ENCODE measurements around the gene ZNF689. TPM values are rescaled to one million over a fixed set of nuclear protein-coding genes. Genes with fewer than 3 reads are reported as not detected.
"Not testable (repeated sequence)": the region's sequence is repeated elsewhere in the genome, so short reads cannot be mapped to it uniquely, and the experiment has no call there.

ZNF689 gene
- polyA plus RNA-seq, 1 donor = 14.0 TPM

DNA sequence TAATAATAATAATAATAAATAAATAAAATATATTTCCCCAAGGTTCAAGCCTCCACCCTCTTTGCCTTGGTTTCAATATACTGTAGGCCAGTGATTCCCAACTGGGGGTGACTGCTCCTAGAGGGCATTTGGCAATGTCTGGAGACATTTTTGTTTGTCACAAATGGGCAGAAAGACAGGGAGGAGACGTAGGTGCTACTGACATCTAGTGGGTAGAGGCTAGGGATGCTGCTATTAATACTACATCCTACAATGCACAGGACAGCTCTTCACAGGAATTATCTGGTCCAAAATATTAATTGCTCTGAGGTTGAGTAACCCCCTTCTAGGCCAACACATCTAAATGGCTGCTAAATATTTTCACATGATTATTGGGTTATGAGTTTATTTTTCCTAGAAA is 27.8 kb upstream of the ZNF689 start:
- DNase-seq = no peak

GRCh38 chr16:30637139-30637538 is 26.9 kb upstream of the ZNF689 start:
- not testable (repeated sequence) for DNase-seq

- DNase-seq = no peak
Measured at GRCh38 chr16:30636599-30636998, 26.4 kb upstream of the ZNF689 start.

DNA sequence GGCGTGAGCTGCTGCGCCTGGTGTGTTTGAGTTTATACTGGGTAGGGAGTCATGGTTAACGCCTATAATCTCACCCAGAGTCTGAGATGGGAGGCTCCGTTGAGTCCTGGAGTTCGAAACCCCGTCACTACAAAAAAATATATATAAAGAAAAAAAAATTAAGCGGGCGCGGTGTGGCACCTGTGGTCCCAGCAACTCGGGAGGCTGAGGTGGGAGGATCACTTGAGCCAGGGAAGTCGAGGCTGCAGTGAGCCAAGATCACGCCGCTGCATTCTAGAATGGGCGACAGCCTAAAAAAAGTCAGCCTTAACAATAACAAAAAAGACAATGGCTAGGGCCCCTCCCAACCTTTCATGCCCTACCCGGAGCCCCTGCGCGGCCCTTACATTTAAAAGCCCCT is 23.3 kb upstream of the ZNF689 start:
- DNase-seq = no peak

DNA sequence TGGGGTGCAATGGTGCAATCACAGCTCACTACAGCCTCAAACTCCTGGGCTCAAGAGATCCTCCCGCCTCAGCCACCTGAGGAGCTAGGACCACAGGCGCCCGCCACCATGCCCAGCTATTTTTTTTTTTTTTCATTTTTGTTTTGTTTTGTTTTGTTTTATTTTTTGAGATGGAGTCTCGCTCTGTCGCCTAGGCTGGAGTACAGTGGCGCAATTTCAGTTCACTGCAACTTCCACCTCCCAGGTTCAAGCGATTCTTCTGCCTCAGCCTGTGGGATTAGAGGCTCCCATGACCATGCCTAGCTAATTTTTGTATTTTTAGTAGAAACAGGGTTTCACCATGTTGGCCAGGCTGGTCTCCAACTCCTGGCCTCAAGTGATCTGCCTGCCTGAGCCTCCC is 22.3 kb upstream of the ZNF689 start:
- DNase-seq = not testable (repeated sequence)

- DNase-seq = peak; percentile 92
Measured at GRCh38 chr16:30628628-30629540, 18.7 kb upstream of the ZNF689 start.

DNA sequence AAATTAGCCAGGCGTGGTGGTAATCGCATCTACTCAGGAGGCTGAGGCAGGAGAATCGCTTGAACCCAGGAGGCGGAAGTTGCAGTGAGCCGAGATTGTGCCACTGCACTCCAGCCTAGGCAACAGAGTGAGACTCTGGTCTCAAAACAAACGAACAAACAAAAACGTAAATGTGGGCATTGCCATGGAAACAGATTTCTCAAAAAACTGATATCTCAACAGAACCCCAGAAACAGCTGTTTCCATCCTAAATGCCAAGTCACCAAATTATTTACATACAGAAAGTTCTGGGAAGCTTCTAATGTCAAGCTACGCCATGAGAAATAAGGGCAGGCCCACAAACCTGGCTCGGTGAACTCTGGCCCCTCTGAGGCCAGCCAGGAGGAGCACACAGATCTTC is 16.0 kb upstream of the ZNF689 start:
- no peak for DNase-seq

GRCh38 chr16:30623536-30624283 is 13.5 kb upstream of the ZNF689 start:
- no peak for DNase-seq

DNA sequence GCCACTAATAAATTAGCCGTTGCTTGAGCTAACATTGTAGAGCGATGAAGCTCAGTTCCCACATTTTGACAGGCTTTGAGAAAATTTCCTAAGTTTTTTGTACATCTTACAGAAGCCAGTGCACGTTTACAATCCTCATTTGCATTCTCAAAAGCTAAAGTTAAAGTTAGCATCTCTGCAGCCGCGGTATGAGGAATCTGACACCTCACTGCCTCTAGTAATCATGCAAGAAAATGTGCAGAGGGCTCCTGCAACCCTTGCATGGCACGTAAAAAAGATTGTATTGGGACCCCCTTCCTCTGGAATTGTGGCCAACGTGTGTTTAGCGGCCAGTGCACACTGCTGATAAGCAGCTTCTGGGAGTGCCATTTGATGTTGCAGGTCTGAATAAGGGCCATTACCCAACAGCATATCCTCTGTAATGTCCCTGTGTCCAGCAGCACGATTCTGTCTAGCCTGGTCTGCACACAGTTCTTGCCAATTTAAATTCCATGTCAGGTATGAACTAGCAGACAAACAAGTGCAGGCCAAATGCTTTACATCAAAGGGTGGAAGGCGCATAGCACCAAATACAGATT is 12.4 kb upstream of the ZNF689 start:
- DNase-seq = no peak

DNA sequence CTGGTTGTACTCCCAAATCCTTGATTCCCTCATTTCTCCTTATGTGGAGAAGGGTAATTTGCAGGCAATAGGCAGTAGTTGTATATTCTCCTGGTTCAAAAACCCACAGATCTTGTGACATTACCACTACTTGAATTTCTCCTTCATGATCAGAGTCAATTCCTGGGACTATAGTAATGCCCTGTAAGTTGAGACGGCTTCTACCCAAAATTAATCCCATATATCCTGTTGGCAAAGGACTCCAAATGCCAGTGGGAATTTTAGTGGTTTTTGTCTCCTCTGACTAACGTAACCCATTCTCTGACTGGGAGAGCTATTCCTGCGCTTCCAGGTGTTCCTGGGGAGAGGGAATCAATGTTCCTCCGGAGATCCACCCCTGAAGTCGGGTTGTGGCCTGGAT is 11.6 kb upstream of the ZNF689 start:
- DNase-seq = no peak

- no peak for DNase-seq
Measured at GRCh38 chr16:30620169-30620568, 10.0 kb upstream of the ZNF689 start.

DNA sequence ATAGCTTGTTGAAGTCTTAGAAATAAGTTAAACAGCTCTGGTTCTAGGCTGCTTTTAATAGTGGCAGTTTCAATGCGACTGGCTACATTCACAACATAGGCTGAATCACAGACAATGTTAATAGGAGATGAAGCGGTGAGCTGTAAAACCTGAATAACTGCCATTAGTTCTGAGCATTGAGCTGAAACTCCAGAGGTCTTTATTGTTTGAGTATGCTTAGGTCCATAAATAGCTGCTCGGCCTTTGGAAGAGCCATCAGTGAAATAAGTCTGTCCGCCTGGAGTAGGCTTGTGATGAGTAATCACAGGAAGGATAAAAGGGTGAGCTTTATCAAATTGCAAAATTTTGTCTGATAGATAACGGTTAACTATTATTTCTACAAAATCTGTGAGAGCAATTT is 9.4 kb upstream of the ZNF689 start:
- DNase-seq = no peak

GRCh38 chr16:30619202-30619601 is 9.0 kb upstream of the ZNF689 start:
- DNase-seq = no peak

DNA sequence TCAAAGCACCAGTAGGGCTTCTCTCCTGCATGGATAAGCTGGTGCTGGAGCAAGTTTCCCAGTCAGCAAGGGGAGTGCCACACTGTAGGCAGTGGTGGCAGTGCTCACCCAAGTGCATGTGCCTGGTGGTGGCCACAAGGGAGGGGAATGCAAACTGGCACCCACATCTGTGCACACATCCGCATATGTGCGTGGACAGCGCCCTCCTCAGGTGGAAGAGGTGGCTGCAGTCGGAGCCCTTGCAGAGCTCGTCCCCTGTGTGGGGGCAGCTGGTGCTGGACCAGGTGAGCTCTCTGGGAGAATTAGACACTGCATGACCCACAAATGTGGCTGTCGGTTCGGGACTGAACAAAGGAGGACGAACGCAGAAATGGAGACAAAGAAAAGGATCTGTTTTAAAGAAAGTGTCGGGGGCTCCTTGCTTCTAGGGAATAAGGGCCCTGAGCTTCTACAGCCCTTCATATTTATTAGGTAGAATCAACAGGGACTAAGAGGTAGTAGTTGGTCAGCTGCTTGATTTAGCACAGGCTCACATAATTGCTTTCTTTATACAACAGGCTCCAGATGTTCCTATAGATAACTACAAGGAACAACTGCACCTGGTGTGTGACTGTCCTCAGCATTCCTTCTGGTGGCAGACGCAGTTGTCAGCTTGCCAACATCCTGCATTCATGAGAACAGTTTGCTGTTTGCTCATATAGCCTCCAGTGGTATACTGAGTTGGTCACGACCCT is 5.3 kb upstream of the ZNF689 start:
- no peak for DNase-seq

DNA sequence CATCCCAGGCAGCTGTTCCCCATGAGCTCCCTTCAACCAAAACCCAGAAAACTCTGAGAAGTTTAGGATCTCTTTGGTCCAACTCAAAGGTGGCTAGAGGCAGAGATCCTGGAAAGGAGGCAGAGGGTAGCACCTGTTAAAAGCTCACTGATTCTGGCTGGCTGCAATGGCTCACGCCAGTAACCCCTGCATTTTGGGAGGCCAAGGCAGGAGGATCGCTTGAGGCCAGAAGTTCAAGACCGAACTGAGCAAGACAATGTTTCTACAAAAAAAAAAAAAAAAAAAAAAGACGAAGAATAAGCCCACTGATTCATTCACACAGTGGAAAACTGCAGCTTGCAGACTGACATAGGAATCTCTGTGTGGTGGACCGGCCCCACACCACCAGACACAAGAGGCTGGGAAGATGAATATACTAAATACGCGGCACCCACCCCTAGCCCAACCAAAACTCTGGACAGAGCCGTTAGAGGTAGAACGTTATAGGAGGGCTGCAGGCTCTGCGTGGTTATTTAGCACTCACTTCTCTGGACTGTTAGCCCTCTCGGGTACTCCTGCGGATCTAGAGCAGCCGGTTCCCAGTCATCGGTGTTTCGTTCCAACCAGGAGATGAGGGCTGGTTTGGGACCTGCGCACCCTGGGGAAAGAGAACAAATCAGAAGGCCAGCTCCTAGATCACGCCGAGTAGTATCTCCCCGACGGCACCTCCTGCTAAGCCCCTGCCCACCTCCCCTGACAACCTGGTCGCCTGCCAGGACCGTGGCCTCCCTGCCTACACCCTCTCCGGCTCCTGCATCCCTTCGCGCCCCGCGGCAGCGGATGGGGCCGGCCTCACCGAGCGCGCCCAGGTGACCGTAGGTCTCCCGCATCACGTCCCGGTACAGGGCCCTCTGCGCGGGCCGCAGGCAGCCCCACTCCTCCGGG is 925 bp downstream of the ZNF689 start:
- DNase-seq = no peak

- DNase-seq = no peak
Measured at GRCh38 chr16:30606004-30606403, 4.2 kb downstream of the ZNF689 start.

DNA sequence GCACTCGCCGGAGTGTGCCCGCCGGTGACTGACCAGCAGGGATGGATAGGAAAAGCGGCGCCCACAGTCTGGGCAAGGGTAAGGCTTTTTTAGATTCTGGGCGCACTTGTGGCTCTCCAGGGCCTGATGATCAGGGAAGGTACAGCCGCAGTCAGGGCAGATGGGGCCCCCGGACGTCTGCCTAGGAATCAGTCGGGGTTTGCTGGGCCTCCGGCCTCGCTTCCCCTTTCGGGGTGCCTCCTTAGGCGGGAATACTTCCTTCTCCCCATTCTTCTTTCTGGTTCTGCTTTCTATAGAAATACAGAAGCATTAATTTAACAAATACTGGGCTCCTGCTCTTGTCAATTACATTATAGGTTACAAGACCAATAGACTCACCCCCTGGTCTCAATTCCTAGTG is 5.0 kb downstream of the ZNF689 start:
- DNase-seq = no peak

DNA sequence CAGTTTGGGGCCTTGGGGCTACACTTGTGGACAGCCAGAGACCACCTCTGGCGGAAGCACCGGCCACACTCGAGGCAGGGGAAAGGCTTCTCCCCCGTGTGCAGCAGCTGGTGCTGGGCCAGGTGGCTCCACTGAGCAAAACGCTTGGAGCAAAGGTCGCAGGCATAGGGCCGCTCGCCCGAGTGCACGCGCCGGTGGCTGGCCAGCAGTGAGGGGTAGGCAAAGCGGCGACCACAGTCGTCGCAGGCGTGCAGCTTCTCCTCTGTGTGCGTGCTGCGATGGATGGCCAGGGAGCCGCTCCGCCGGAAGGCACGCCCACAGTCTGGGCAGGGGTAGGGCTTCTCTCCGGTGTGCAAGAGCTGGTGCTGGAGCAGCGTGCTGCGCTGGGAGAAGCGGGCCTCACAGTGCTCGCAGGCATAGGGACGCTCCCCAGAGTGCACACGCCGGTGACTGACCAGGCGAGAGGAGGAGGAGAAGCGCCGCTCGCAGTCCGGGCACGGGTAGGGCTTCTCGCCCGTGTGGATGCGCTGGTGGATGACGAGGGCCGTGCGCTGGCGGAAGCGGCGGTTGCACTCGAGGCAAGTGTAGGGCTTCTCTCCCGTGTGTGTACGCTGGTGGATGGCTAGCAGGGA is 5.8 kb downstream of the ZNF689 start:
- DNase-seq = no peak

- no peak for DNase-seq
Measured at GRCh38 chr16:30603945-30604315, 6.3 kb downstream of the ZNF689 start.

- no peak for DNase-seq
Measured at GRCh38 chr16:30602616-30603277, 7.4 kb downstream of the ZNF689 start.

Data from left kidney (tissue), 2 donors.